ENCODE measurements around the gene HNF4A. TPM values are rescaled to one million over a fixed set of nuclear protein-coding genes. Genes with fewer than 3 reads are reported as not detected.

The HNF4A gene
- total and polyA plus RNA-seq, 2 of the 4 experiments (the other 2 are of a cell fraction): not detected

- ChIA-PET POLR2A (ENCODE audit: unreplicated experiment) (no interaction called here), CTCF (interaction anchor here (0.6 kb wide), 1 partner anchor 221 kb away, joined by 3 read pairs; no protein-coding TSS in a partner anchor)
- DNase-seq (no peak), ATAC-seq (ENCODE audit: low read depth) (no peak)
- TF ChIP-seq SMC3 (IDR thresholded peaks at IDR 0.05; ENCODE audit: low read depth, low read length) (no peak), RFX5 (IDR thresholded peaks at IDR 0.05; ENCODE audit: low read depth, low read length) (no peak), NFE2L2 (IDR thresholded peaks at IDR 0.05; ENCODE audit: low read depth, low read length) (no peak), CEBPB (IDR thresholded peaks at IDR 0.05; ENCODE audit: low read depth, low read length) (no peak), CTCF (conservative IDR thresholded peaks at IDR 0.05; ENCODE audit: low read depth, low read length) (no peak), BHLHE40 (IDR thresholded peaks at IDR 0.05; ENCODE audit: low read depth, low read length) (no peak), MAFK (IDR thresholded peaks at IDR 0.05; ENCODE audit: low read depth, low read length) (no peak), ELK1 (IDR thresholded peaks at IDR 0.05; ENCODE audit: borderline replicate concordance, low read depth, low read length) (no peak)
- H3K18ac ChIP-seq (ENCODE audit: low read depth, low read length): no peak overlapping the region
- no peaks in the 10 kb centered on the region for H3K9me1 ChIP-seq (ENCODE audit: insufficient read depth, low read length)
- H3K9me3 ChIP-seq (ENCODE audit: control insufficient read depth, insufficient read depth, low read length): no peaks in the 10 kb centered on the region
- dilution Hi-C loops (cut with HindIII; ENCODE audit: low sequenced_read_pairs, unreplicated experiment) (no loop called here), intact Hi-C loops (cut with micrococcal nuclease) (no loop called here), in situ Hi-C loops (cut with MboI; ENCODE audit: low sequenced_read_pairs) (no loop called here)
- no peak overlapping the region for H3K56ac ChIP-seq (ENCODE audit: extremely low read depth, insufficient read depth, low read length)
- H2AK9ac ChIP-seq (replicated peaks; ENCODE audit: low read depth, low read length, poor library complexity): no peak overlapping the region
- no peak overlapping the region for H2AFZ ChIP-seq (replicated peaks; ENCODE audit: low read length, poor library complexity)
- no CpG with 5 or more reads among the region's 4 CpGs for WGBS, 2 experiments (ENCODE audit: extremely low coverage in 2 of 2, insufficient read length in 1 of 2)
- H2BK120ac ChIP-seq (ENCODE audit: low read depth, low read length): no peak overlapping the region
- no peaks in the 10 kb centered on the region for H4K20me1 ChIP-seq (ENCODE audit: insufficient read depth, low read length)
- no peak overlapping the region for H3K4ac ChIP-seq (ENCODE audit: low read depth, low read length)
- no TSS peak for BruUV-seq (replicated peaks)
- no peak overlapping the region for H2BK5ac ChIP-seq (ENCODE audit: low read depth, low read length, poor library complexity, severe bottlenecking)
- no peak overlapping the region for H4K8ac ChIP-seq (ENCODE audit: low read depth in 2 of 2, low read length in 2 of 2)
- H3K4me1 ChIP-seq (ENCODE audit: control insufficient read depth, insufficient read depth, low read length): no peaks in the 10 kb centered on the region
- no peak overlapping the region for H3K4me3 ChIP-seq (ENCODE audit: insufficient read depth, low read depth, low read length)
- H3K23ac ChIP-seq (ENCODE audit: low read depth, low read length): no peak overlapping the region
- no peak overlapping the region for H3K27ac ChIP-seq (ENCODE audit: insufficient read depth, low read length)
- no peak overlapping the region for H2BK20ac ChIP-seq (ENCODE audit: low read depth, low read length)
- H3K14ac ChIP-seq (replicated peaks; ENCODE audit: low read depth, low read length): no peak overlapping the region
- no peak overlapping the region for H2AK5ac ChIP-seq (ENCODE audit: low read depth, low read length)
- no peak overlapping the region for H4K91ac ChIP-seq (ENCODE audit: insufficient read depth, low read depth, low read length)
- no peaks in the 10 kb centered on the region for H3K36me3 ChIP-seq (ENCODE audit: control insufficient read depth, insufficient read depth, low read length)
- H3K4me2 ChIP-seq (ENCODE audit: low read depth, low read length): no peak overlapping the region
- no peak overlapping the region for H4K5ac ChIP-seq (ENCODE audit: low read depth, low read length)
- H2BK15ac ChIP-seq (ENCODE audit: low read depth, low read length): no peak overlapping the region
- H3K9ac ChIP-seq (ENCODE audit: low read depth, low read length): no peak overlapping the region
- no peaks in the 10 kb centered on the region for H3K79me1 ChIP-seq (ENCODE audit: low read depth in 1 of 2, low read length in 2 of 2)
- H3K27me3 ChIP-seq (ENCODE audit: control insufficient read depth, insufficient read depth, low read length): peaks cover 13% of the 10 kb centered on the region; the same call in 1 of the 2 replicates
These were observed 10.8 kb upstream of the HNF4A start for GRCh38 chr20:44344723-44345122.
